ENCODE measurements around the gene KLHL18. TPM values are rescaled to one million over a fixed set of nuclear protein-coding genes. Genes with fewer than 3 reads are reported as not detected.

KLHL18 gene
- total RNA-seq, 1 experiment from 2014 or later, result 35.4 TPM

DNA sequence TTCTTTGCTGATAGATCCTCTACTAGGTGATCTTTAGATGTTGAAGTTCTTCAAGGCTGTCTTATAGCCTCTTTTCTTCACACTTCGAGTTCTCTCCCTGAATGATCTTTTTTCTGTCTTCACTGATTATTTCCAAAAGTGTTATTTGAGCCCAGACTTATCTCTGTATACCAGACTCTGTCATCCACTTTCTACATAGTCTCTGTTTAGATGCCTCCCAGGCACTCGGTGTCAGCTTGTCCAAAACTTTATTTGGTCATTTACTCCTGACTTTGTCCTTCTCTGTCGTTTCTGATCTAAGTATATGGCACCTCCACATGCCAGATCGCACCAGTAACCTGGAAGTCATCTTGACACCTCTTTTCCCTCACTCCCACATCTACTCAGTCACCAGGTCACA lies 27.6 kb downstream of the KLHL18 start:
- no peaks in the 10 kb centered on the region for H3K9me3 ChIP-seq (ENCODE audit: control insufficient read depth, insufficient read depth, low read depth, low read length)
- H3K27me3 ChIP-seq (ENCODE audit: control insufficient read depth, insufficient read depth, low read length), result no peaks in the 10 kb centered on the region
- ChIA-PET CTCF (no interaction called here), POLR2A (no interaction called here)
- DNase-seq (ENCODE audit: low read depth, low spot score) (no peak), ATAC-seq (no peak)
- no peak overlapping the region for H3K27ac ChIP-seq (ENCODE audit: low read length)
- no peak overlapping the region for H3K4me3 ChIP-seq (ENCODE audit: low read depth in 2 of 2, low read length in 2 of 2)
- H3K4me1 ChIP-seq (ENCODE audit: control insufficient read depth, insufficient read depth, low read length), result no peaks in the 10 kb centered on the region
- TF ChIP-seq POLR2AphosphoS5 (IDR thresholded peaks at IDR 0.05; ENCODE audit: low read depth, low read length) (no peak), TCF7L2 (IDR thresholded peaks at IDR 0.05; ENCODE audit: low read depth, low read length) (no peak), SIN3A (IDR thresholded peaks at IDR 0.05; ENCODE audit: borderline replicate concordance, insufficient read depth, low read depth, low read length) (no peak)
- TF ChIP-seq, protein P1, sequence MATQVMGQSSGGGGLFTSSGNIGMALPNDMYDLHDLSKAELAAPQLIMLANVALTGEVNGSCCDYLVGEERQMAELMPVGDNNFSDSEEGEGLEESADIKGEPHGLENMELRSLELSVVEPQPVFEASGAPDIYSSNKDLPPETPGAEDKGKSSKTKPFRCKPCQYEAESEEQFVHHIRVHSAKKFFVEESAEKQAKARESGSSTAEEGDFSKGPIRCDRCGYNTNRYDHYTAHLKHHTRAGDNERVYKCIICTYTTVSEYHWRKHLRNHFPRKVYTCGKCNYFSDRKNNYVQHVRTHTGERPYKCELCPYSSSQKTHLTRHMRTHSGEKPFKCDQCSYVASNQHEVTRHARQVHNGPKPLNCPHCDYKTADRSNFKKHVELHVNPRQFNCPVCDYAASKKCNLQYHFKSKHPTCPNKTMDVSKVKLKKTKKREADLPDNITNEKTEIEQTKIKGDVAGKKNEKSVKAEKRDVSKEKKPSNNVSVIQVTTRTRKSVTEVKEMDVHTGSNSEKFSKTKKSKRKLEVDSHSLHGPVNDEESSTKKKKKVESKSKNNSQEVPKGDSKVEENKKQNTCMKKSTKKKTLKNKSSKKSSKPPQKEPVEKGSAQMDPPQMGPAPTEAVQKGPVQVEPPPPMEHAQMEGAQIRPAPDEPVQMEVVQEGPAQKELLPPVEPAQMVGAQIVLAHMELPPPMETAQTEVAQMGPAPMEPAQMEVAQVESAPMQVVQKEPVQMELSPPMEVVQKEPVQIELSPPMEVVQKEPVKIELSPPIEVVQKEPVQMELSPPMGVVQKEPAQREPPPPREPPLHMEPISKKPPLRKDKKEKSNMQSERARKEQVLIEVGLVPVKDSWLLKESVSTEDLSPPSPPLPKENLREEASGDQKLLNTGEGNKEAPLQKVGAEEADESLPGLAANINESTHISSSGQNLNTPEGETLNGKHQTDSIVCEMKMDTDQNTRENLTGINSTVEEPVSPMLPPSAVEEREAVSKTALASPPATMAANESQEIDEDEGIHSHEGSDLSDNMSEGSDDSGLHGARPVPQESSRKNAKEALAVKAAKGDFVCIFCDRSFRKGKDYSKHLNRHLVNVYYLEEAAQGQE (IDR thresholded peaks at IDR 0.05; ENCODE audit: insufficient read depth in 1 of 2, low read depth in 2 of 2, low read length in 1 of 2), result no peak
- TF ChIP-seq, protein P2, sequence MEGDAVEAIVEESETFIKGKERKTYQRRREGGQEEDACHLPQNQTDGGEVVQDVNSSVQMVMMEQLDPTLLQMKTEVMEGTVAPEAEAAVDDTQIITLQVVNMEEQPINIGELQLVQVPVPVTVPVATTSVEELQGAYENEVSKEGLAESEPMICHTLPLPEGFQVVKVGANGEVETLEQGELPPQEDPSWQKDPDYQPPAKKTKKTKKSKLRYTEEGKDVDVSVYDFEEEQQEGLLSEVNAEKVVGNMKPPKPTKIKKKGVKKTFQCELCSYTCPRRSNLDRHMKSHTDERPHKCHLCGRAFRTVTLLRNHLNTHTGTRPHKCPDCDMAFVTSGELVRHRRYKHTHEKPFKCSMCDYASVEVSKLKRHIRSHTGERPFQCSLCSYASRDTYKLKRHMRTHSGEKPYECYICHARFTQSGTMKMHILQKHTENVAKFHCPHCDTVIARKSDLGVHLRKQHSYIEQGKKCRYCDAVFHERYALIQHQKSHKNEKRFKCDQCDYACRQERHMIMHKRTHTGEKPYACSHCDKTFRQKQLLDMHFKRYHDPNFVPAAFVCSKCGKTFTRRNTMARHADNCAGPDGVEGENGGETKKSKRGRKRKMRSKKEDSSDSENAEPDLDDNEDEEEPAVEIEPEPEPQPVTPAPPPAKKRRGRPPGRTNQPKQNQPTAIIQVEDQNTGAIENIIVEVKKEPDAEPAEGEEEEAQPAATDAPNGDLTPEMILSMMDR (IDR thresholded peaks at IDR 0.05), result no peak
- BruUV-seq (replicated peaks), result no TSS peak
- in situ Hi-C loops (cut with HindIII; ENCODE audit: low pct_unique_long_range_greater_than_20kb, low sequenced_read_pairs) (no loop called here), intact Hi-C loops (cut with micrococcal nuclease; ENCODE audit: unreplicated experiment) (no loop called here)
- H3K36me3 ChIP-seq (ENCODE audit: control insufficient read depth, insufficient read depth, low read length), result no peaks in the 10 kb centered on the region

DNA sequence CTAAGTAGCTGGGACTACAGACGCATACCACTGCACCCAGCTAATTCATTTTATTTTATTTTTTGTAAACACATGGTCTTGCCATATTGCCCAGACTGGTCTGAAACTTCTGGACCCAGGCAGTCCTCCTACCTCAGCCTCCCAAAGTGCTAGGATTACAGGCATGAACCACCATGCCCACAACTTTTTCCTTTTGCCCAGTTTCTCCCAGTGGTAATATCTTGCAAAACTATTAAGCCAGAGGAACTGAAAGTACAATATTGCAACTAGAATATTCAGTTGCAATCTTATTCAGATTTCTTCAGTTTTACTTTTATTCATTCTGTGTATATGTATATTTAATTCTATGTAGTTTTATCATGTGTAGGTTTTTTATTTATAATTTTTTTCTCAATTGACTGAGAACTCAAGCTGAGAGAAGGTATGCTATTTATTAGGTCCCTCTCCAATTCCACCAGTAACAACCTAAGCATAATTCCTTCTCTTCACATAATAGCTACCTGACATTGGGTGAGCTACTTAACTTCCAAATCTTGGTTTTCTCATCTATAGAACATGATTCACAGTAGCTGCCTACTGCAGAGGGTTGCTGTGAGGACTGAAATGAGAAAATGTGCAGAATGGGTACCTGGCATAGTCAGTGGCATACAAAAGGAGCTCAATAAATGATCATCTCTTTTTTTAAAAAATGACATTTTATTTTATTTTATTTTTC lies 30.8 kb downstream of the KLHL18 start:
- intact Hi-C loops (cut with micrococcal nuclease; ENCODE audit: unreplicated experiment) (no loop called here), in situ Hi-C loops (cut with HindIII; ENCODE audit: low pct_unique_long_range_greater_than_20kb, low sequenced_read_pairs) (no loop called here)
- no peaks in the 10 kb centered on the region for H3K9me3 ChIP-seq (ENCODE audit: control insufficient read depth, insufficient read depth, low read depth, low read length)
- no peaks in the 10 kb centered on the region for H3K27me3 ChIP-seq (ENCODE audit: control insufficient read depth, insufficient read depth, low read length)
- ATAC-seq (no peak), DNase-seq (ENCODE audit: low read depth, low spot score) (no peak)
- TF ChIP-seq, protein P1 (IDR thresholded peaks at IDR 0.05; ENCODE audit: insufficient read depth in 1 of 2, low read depth in 2 of 2, low read length in 1 of 2), result no peak
- TF ChIP-seq, protein P2 (IDR thresholded peaks at IDR 0.05), result no peak
- no peak for TF ChIP-seq SIN3A (IDR thresholded peaks at IDR 0.05; ENCODE audit: borderline replicate concordance, insufficient read depth, low read depth, low read length)
- TF ChIP-seq POLR2AphosphoS5 (IDR thresholded peaks at IDR 0.05; ENCODE audit: low read depth, low read length), result no peak
- TF ChIP-seq TCF7L2 (IDR thresholded peaks at IDR 0.05; ENCODE audit: low read depth, low read length), result no peak
- CTCF ChIA-PET, result no interaction called here
- no peak overlapping the region for H3K27ac ChIP-seq (ENCODE audit: low read length)
- H3K4me3 ChIP-seq (ENCODE audit: low read depth in 2 of 2, low read length in 2 of 2), result no peak overlapping the region
- no peaks in the 10 kb centered on the region for H3K36me3 ChIP-seq (ENCODE audit: control insufficient read depth, insufficient read depth, low read length)
- no TSS peak for BruUV-seq (replicated peaks)
- no peaks in the 10 kb centered on the region for H3K4me1 ChIP-seq (ENCODE audit: control insufficient read depth, insufficient read depth, low read length)
- POLR2A ChIA-PET, result interaction anchor here (0.6 to 0.7 kb wide), 2 partner anchors 34 to 268 kb away, joined by 3 read pairs; no protein-coding TSS in a partner anchor
